ENCODE data around the gene EPHA2.

EPHA2 gene

DNA sequence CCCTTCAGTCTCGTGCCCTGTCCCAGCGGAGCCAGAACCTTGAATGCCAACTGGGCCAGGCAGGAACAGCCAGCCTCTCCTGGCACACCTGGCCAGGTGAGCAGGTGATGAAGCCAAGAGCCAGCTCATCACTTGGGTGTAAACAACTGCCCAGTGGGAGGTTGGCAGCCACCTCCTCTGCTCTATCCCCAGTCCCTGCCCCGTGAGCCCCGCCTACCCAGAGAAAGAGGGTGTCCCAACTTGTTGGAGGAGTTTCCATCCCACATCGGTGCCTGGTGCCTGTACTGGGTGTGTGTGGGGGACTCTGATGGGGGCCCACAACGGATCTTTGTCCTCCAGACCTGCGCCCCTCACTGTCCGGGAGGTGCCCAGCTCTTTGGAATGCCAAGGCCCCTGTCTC lies 64.6 kb downstream of the EPHA2 start:
- FAIRE-seq: no peak

DNA sequence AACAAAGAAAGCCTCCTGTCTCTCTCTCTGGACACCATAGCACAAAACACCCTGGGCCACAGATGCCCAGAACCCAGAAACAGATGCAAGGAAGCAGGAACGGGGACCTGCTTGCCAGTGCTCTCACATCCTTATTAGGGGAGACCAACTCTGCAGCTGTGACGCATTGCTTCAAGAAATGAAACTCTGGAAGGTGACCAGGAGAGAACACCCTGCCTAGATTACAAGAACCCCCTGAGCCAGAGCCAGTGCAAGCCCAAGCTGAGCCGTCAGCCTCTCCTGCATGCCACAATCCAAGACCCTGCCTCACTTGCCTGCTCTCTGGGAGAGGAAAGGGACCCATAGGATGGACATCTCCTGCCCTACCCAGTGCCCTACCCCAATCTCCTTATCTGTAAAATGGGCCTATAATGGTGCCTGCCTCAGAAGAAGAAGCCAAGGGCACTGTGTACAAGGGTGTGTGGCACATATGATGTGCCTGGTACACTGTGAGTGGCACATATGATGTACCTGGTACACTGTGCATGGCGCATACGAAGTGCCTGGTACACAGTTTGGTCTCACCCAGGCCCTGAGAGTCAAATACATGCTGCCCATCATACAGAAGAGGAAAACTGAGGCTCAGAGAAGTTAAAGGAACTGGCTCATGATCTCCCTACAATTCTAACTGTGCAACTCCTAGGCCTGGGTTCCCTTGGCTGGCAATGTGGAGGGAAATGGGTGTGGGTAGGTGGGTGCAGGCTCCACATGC lies 65.6 kb downstream of the EPHA2 start:
- no peak for FAIRE-seq

DNA sequence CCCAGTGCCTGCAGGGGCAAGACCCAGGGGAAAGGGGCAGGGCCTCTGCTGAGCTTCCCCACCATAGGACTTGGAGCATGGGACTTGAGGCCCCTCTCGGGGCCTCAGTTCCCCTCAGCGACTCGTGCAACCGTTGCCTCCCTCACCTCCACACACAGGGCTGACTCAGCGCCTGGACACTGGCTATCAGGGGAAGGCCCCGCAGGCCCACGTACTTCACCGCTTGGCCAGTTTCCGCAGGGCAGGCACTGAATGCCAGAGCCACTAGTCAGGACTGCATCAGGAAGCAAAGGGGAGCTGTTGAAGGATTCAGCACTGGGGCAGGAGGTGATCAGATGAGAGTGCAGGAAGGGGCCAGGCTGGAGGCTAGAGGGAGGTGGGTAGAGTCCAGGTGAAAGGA lies 66.9 kb downstream of the EPHA2 start:
- no peak for FAIRE-seq

DNA sequence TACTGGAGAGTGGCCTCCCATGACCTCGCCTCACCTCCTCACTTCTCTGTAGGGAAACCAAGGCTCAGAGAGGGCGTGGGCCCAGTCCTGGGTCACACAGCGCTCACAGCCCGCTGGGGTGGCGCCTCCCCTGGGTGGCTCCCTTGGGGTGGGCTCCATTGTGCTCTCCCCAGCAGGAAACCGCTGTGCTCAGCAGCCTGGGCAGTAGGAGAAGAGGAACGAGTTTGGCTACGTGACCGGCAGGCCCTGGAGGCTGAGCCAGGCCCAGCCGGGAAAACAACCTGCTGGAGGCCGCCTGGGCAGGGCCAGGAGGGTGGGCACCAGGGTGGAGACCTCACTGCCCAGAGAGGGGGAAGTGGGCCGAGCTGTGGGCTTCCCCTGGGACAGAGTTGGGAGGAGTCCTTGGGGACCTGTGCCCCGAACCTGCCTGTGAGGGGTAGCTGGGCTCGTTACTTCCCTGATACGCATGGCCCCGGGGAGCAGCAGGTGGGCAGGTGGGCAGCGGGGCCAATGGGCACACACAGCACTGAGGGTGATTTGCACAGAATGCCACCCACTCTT lies 67.4 kb downstream of the EPHA2 start:
- no peak for FAIRE-seq

DNA sequence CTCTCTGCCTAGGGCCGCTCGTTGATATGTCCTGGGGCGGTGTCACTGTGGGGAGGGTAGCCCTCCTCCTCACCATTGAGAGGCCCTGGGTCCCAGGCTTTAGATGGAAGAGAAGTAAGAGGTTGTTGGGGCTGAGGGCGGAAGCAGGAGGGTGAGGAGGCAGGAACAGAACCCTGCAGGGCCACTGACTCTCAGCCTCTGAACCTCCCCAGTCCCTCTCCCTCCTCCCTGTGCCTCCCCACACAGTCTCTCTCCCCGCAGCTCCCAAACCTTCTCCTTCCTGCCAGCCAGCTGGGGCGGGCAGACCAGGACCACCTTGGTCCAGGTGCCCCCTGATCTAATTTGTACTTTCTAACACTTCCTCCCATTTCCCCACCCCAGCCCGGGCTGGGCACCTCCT lies 68.1 kb downstream of the EPHA2 start:
- no peak for FAIRE-seq

DNA sequence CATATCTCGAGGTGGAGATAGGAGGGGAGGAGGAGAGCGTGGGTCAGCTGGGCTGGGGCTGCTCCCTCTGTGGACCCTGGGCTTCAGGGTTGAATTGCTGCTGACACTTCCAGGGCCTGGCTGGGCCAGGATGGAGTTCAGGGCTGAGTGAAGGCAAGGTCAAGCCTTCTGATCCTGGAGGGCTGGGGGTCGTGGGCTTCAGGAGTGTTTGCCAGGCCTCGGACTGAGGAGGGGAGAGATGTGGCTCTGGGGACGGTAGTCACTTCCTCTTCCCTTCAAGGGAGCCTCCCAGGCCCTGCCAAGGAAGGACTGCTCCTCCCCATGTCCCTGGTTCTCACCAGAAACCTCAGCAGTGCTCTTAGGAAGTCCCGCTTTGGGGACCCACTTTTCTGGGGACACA lies 70.3 kb downstream of the EPHA2 start:
- FAIRE-seq: no peak

DNA sequence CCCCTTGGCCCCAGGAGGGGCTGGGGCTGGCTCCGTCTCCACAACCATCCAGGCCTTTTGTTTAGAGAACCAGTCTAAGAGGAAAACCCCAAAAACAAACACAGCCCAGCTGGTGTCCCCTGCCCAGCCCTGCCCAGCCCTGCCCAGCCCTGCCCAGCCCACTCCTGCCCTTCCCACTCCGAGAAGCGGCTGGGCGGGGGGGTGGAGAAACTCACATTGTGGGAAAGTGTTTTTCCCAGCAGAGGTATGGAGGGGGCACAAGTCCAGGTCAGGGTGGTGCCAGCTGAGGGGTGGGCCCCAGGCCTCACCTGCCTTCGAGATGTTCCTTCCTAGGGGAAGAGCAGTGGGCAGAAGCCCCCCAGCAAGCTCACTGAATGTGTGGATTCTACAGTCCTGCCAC lies 72.4 kb downstream of the EPHA2 start:
- FAIRE-seq: no peak

DNA sequence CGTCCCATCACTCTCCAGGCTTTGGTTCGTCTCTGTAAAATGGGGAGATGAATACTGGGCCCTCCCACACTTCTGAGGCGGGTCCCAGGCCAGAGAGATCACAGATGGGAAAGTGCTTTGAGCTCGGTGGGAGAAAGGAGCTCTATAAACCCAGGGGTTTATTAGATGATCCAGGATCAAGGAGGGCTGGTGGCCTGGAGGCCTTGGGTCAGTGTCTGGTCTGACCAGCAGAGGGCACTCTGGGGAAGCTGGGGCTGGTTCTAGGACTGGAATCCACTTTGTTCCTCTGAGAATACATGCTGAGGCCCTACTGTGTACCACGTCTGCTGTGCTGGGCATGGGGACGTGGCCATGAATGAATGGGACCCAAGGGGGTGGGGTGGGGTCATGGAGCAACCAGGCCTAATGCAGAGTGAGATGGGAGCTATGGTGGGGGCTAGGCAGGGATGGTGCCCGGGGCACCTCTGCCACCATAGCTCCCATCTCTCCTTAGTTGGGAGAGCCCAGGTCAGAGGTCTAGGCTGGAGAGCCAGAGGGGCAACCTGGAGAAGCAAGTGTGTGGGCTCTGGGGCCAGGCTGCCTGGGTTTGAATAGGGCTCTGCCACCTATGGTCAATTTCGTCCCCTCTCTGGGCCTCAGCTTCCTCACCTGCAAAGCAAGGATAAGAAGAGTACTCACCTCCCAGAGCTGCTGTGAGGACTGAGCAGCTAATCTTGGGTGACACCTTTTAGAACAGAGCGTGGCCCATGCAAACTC lies 73.4 kb downstream of the EPHA2 start:
- FAIRE-seq: no peak

DNA sequence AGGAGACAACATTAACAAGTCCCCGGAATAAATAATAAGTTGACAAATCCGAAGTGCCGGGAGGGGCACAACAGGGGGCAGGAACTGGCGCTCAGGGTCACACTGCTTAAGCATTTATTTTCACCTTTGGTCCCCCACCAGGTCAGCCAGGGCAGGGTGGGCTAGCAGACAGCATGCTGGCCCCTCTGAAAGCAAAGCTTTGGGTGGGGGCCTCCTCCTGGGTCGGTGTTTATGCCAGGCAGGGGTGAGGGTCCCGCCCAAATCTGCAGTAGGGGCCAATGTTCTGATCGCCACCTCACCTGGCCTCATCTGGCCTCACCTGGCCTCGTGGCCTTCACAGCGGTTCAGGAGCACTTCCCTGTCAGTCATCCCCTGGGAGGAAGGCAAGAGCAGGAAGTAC lies 74.2 kb downstream of the EPHA2 start:
- no peak for FAIRE-seq

DNA sequence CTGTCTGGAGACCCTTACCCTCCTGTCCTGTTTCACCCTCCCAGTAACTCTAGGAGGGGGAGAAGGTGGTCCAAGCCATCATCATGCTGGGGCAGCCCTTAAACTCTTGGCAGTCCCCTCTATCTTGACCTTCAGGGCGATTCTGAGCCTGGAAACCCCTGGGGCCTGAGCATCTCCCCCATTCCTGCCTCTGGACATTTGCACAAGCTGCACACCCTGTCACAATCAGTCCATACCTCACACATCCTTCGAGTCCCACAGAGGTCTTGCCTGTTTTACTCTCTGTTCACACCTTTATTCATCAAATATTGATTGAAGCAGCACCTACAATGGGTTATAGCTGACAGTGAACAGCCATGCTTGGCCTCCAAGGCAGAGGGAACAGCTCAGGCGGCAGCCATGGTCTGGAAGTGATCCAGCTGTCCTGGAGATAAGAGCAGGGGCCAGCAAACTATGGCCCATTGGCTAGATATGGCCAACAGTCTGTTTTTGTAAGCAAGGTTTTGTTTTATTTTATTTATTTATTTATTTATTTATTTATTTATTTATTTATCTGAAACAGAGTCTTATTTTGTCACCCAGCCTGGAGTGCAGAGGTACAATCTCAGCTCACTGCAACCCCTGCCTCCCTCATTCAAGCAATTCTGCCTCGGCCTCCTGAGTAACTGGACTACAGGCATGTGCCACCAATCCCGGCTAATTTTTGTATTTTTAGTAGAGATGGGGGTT lies 75.3 kb downstream of the EPHA2 start:
- no peak for FAIRE-seq

DNA sequence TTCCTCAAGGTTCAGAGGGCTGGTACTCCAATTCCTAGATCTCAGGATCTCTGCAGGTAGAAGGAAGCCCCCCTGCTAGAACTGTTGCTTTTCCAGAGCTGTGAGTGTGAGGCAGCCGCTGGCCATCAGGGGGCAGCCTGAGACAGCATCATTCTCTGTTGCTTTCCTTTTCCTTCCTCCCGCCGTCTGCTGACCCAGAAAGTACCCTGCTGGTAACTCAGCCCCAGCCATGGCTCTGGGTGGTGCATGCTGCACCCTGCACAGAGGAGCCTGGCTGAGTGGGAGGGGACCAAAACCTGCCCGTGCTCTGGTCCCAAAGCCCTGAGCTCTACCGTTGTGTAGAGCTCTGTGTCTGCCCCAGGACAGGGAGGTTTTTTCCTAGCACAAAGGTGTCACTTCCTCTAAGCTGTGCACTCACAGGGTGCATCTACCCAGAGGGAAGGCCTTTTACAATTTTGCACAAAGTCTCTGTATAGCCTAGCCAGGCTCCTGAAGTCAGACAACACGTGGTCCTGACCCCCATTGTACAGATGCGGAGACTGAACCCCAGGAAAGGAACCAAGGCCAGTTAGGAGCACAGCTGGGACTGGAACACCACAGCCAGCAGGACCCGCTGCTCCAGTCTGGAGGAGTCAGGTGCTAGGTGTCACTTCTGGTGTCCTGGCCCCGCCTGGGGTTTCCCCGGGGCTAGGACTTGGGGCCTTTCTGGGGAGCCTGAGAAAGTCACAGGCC lies 76.8 kb downstream of the EPHA2 start:
- FAIRE-seq: no peak

DNA sequence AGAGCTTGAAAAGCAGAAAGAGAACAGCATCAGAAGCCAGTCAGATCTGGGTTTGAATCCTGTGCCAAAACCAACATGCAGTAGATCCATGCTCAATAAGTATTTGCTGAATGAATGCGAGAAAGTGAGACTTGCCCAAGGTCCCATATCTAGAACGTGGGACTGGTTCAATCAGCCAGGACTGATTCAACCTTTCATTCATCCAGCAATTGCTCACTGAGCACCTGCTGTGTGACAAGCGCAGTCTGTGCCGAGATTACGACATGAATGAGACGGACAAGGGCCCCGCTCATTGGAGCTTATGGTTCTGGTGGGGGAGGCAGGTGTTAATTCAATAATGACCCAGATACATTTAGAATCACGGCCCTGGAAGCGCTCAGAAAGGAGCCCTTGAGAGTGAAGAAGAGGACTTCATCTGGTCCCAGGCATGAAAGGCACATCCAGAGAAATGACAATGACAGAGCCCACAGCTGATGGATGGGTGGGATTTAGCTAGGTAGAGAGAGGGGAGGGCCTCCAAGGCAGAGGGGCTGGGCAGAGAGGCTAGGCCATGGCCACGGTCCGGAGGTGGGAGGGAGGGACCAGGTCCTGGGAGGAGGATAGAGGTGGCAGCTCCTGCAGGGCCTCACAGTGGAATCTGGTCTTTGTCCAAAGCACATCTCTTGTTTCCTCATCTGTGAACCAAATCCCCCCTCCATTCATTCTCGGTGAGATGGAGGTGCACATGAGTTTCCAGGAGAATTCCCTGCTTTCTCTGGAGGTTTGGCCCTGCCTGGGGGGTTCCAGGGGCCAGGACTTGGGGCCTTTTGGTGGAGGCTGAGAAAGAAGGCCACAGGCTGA lies 78.2 kb downstream of the EPHA2 start:
- no peak for FAIRE-seq

DNA sequence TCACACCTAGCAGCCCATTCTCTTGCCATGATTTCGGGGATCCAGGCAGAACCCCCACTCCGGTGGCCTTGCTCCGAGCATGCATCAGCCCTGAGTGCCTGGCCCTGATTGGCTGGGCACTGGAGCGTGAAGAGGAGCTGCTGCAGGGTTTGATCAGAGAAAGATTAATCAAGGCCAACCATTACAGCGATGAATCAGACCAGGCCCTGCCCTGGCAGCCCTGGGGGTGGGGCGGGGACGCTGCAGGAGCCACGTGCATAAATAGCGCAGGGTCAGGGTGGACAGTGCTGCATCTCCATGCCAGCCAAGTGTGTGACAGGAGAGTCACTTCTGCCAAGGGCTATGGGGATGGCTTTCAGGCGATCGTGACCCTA lies 79.0 kb downstream of the EPHA2 start:
- no peak for FAIRE-seq

DNA sequence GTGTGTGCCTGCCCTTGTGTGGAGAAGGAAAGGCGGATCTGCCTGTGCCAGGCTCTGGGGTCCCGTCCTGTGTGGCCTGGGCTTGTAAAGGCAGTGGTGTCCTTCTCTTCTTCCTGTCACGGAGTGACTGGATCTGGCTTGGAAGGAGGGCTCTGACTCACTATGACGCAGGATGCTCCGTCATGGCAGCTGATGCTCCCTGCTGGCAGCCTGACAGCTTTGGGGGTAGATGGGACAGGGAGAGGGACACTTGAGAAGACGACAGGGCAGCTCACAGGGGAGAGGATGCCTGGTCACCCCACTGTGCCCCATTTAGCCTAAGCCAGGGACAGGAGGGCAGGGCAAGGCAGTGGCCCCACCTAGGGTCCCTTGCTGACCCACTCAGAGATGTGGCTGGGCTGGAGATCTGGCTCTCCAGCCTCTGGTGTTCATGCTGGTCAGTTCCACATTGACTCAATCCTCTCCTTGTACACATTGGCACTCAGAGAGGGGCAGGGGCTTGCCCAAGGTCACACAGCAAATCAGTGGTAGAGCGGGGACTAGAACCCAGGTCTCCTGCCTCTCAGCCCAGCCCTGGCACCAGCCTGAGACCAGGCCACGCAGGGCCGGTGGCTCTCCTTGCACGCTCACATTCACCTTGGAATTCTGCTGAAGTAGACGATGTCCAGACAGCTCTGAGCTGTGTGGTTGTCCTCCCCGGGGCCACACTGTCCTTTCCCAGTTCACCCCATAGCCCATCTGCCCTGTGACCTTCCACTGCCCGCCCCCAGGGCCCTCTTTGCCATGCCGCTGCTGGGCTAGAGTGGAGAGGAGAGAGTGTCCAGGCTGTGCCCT lies 79.6 kb downstream of the EPHA2 start:
- FAIRE-seq: no peak

DNA sequence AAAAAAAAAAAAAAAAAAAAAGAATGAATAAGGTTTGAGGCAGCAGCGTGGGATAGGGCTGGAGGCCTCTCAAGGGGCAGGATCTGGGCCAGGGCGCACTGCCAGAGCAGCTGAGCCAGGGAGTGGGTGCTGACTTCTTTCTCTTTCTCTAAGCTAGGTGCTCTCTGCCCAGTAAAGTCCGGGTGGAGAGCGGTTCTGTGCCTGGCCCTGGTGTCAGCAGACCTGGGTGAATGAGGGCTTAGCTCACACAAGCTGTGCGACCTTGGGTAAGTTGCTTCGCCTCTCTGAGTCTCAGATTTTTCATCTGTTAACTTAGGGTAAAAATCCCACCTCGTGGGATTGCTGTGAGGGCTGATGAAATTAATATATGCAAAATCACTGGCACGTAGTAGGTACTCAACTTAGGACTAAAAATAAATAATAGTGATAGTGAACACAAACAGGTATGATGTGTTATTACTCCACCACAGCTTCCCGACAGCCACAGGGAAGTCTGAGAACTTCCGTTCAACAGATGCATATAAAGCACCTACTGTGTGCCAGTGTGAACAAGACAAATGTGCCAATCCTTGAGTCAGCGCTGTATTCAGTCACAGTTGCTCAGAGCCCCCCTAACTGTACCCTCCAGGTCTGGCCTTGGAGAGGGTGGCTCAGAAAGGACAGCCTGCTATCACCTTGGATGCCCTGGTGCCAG lies 80.4 kb downstream of the EPHA2 start:
- no peak for FAIRE-seq
